DND-41 (cell line): Measurements from ENCODE around the gene ZNRD2.

Experiments used
- EZH2 ChIP-seq: IDR thresholded peaks from 3 replicates; pipeline ENCODE4 v1.6.1; 2012; ENCODE audit warnings: borderline replicate concordance, low read depth, mild to moderate bottlenecking, moderate library complexity, low read length, inconsistent platforms; ENCODE audit not compliant: severe bottlenecking
- TF ChIP-seq, protein P1 (sequence below): IDR thresholded peaks from 2 replicates; pipeline ENCODE4 v1.5.1; 2012; ENCODE audit warnings: borderline replicate concordance, low read length, moderate library complexity, mild to moderate bottlenecking; ENCODE audit not compliant: poor library complexity, severe bottlenecking; ENCODE audit errors: extremely low read depth

DNA sequence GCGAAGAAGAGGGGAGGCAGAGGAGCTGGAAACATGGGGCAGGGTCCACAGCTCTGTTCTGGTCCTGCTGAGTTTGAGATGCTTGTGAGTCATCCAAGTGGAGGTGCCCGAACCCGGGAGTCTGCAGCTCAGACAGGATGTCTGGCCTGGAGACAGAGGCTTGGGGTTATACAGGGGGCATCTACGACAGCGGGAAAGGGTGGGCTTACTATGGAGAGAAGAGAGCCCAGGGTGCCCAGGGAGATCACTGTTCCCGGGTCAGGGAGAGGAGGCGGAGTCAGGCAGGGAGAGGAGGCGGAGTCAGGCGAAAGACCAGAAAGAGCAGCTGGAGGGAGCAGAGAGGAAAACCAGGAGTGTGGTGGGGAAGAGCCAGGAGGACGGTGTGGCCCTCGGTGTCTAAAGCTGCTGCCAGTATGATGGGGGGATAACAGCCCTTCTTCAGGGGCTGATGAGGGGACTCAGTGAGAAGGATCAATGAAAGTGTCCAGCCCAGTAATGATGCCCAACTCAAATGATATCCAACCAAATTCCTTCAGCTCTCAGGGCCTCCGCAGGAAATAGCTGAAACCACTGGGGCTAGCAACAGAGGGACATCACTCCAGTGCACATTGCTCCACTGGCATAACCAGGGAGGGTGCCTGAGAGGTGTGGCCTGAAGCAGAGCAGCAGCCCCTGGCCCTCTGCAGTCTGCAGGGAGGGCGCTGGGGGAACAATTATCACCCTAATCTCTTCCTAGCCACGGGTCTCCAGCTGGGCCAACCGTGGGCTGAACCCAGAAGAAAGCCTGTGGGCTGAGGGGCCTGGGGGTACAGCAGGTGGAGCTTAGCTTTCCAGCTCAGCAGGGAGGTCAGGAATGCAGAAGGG is 9.5 kb upstream of the ZNRD2 start:
- TF ChIP-seq, protein P1, sequence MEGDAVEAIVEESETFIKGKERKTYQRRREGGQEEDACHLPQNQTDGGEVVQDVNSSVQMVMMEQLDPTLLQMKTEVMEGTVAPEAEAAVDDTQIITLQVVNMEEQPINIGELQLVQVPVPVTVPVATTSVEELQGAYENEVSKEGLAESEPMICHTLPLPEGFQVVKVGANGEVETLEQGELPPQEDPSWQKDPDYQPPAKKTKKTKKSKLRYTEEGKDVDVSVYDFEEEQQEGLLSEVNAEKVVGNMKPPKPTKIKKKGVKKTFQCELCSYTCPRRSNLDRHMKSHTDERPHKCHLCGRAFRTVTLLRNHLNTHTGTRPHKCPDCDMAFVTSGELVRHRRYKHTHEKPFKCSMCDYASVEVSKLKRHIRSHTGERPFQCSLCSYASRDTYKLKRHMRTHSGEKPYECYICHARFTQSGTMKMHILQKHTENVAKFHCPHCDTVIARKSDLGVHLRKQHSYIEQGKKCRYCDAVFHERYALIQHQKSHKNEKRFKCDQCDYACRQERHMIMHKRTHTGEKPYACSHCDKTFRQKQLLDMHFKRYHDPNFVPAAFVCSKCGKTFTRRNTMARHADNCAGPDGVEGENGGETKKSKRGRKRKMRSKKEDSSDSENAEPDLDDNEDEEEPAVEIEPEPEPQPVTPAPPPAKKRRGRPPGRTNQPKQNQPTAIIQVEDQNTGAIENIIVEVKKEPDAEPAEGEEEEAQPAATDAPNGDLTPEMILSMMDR, result no peak
- no peak for TF ChIP-seq EZH2
